Activated T-cell treated with anti-CD3 and anti-CD28 coated beads for 1 hour (primary cell): ENCODE data around the gene TLR6.
"Not testable (repeated sequence)": the region's sequence is repeated elsewhere in the genome, so short reads cannot be mapped to it uniquely, and the experiment has no call there.

Source experiments
- DNase-seq: peaks from one replicate; pipeline ENCODE4 v3.0.0-alpha.2; 2020; ENCODE audit warnings: low read depth

Gene TLR6

GRCh38 chr4:38785041-38785790 lies 71.4 kb downstream of the TLR6 start:
- no peak for DNase-seq

GRCh38 chr4:38784141-38784540 lies 72.5 kb downstream of the TLR6 start:
- no peak for DNase-seq

- no peak for DNase-seq
Observed at GRCh38 chr4:38783109-38783460, 73.5 kb downstream of the TLR6 start.

GRCh38 chr4:38782452-38783108 lies 74.0 kb downstream of the TLR6 start, which contains the start of gene TLR10:
TSS of gene TLR10 (minus strand) at chr4:38782990. CDS start at chr4:38775590, 7,400 bp downstream.
- peak; percentile 12 for DNase-seq

- DNase-seq = no peak
Observed at GRCh38 chr4:38781854-38782261, 74.8 kb downstream of the TLR6 start.

GRCh38 chr4:38780833-38781484 lies 75.7 kb downstream of the TLR6 start:
- DNase-seq = no peak

GRCh38 chr4:38779790-38780189 lies 76.8 kb downstream of the TLR6 start:
- no peak for DNase-seq

- DNase-seq = not testable (repeated sequence)
Observed at GRCh38 chr4:38777925-38778324, 78.7 kb downstream of the TLR6 start.

- DNase-seq = no peak
Observed at GRCh38 chr4:38775326-38775725, 81.3 kb downstream of the TLR6 start.

GRCh38 chr4:38774181-38774955 lies 82.2 kb downstream of the TLR6 start:
- no peak for DNase-seq
